GM21447 (cell line): Measurements from ENCODE around the gene RNF38.
"Not testable (repeated sequence)": the region's sequence is repeated elsewhere in the genome, so short reads cannot be mapped to it uniquely, and the experiment has no call there.

ENCODE experiments used
- ATAC-seq: cut with Tn5 transposase; IDR thresholded peaks from one replicate; pipeline ENCODE4 v1.9.1; 2021; ENCODE audit not compliant: unreplicated experiment

RNF38 gene

GRCh38 chr9:36336131-36336907 is 63.8 kb downstream of the RNF38 start:
- ATAC-seq: no peak

DNA sequence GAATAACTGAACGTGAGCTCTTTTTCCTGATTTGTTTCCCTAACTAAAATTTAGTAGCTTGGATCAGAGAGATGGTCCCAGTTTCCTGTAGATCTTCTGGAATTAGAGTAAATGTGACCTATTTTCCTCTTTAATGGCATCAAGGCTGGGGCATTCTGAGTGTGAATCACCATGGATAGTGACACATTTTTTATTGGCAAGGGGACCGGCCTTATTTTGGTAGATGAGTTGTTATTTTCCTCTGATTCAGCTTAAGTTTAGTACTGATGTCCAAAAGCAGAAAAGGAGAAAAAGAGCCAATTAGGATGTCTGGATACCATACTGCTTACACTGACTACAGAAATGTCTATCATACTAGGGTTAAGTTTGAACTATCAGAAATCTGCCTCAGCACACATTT is 68.1 kb downstream of the RNF38 start:
- ATAC-seq: no peak

DNA sequence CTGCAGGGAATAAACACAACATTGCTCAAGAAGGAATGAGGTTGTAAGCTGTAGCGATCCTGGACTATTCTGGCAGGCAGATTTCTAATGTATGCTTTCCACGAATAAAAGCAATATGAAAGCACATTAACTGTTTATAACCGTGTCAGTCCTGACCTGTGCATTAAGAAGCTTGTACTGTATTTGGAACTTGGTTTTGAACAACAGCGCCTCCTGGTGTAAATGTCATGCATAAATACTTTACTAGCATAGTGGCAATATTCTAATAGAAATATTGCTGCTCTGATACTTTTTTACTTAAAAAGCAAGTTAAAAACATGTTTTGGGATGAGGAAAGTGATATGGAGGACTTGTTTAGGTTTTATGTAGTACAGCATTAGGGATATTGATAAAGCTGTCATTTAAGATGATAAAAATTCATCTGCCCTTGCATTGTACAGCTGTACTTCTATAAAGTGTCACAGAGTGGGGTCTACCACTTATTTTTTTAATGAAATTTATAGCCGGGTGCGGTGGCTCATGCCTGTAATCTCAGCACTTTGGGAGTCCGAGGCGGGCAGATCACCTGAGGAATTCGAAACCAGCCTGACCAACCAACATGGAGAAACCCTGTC is 71.2 kb downstream of the RNF38 start:
- no peak for ATAC-seq

DNA sequence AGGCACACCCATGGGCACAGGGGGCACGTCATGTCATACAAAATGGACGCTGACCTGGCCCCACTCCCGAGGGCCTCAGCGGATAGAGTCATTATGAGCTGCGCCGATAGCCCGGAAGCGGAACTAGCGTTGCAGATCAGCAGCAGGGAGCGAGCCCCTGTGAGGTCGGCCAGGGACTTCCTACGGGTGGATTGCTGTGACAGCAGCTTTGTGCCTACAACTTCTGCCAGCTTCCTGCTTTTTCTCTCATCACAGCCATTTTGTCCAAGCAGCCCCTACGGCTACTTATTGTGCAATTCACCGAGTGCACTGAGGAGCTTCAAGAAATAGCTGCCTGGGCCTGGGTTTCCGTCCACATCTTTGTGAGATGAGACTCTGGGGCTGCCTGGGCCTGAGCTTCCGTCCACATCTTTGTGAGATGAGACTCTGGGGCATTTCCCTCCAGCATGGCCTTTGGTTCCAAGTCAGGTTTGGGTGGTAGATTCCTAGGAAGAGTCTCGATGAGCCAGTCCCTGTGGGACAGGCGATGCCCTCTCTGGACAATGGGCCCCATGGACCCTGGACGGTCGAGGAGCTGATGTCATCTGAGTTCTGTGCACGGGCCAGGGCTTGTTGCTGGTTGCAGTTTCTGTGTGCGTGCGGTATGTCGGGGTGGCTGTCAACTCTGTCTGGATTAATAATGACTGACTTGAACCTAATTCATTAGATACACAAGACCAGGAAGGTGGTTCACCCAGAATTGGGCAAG is 74.8 kb downstream of the RNF38 start:
- no peak for ATAC-seq

GRCh38 chr9:36323926-36324325 is 76.1 kb downstream of the RNF38 start:
- ATAC-seq: no peak

GRCh38 chr9:36322462-36322861 is 77.6 kb downstream of the RNF38 start:
- no peak for ATAC-seq

DNA sequence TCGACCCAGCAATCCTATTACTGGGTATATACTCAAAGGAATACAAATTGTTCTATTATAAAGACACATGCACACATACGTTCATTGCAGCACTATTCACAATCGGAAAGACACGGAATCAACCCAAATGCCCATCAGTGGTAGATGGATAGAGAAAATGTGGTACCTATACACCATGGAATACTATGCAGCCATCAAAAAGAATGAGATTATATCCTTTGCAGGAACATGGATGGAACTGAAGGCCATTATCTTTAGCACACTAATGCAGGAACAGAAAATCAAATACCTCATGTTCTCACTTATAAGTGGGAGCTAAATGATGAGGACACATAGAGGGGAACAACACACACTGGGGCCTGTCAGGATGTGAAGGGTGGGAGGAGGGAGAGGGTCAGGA is 78.2 kb downstream of the RNF38 start:
- not testable (repeated sequence) for ATAC-seq

DNA sequence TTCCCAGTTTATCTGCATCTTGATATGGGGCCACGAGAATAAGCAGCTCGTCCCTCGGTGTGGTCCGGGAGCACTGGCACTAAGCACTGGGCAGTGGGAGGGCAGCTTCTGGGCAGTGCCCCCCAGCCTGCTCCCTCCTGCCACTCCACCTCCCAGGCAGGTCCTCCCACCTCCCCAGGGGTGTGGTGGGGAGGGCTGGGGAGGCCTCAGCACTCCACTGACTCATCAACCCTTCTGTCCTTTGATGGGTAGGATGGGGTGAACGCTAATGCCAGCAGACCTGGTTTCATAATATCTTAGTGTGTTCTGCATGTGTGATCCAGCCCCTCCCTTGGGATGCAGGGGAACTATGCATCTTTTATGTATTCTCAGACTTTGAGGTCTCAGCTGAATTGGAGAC is 79.6 kb downstream of the RNF38 start:
- no peak for ATAC-seq

DNA sequence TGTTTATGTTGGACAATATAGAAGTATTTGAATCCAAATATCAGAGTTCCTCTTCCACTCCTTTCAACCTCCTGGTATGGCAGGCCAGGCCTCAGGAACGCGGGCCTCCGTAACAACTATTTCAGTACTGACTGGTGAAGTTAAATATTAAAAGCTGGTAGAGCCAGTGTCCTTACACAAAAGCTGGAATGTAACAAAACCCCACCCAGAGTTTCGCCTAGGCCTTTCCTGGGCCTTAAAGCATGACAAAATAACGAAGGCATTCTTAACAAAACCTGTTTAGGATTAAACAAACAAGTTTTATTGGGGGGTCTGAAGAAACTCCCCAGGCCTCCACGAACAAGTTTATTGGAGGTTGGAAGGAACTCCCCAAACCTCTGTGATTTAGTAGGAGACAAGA is 80.3 kb downstream of the RNF38 start:
- no peak for ATAC-seq

DNA sequence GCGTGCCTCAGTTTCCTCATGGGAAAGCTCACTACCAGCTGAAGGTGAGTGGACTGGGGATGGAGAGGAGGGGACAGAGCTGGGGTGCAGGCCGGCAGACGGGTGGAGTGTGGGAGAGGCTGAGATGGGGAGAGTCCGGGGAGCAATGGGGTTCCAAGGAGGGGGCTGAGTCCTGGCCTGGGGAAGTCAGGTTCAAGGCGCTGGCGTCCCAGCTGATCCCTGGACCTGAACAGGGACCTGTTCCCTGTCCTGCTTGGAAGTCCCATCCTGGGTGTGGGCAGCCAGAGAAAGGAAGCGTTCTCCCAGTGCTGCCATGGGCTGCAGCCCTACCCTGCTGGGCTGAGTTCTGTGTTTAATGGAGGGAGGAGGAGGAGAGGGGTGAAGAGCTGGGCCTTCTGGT is 80.9 kb downstream of the RNF38 start:
- ATAC-seq: no peak

GRCh38 chr9:36318212-36318802 is 81.8 kb downstream of the RNF38 start:
- ATAC-seq: no peak

DNA sequence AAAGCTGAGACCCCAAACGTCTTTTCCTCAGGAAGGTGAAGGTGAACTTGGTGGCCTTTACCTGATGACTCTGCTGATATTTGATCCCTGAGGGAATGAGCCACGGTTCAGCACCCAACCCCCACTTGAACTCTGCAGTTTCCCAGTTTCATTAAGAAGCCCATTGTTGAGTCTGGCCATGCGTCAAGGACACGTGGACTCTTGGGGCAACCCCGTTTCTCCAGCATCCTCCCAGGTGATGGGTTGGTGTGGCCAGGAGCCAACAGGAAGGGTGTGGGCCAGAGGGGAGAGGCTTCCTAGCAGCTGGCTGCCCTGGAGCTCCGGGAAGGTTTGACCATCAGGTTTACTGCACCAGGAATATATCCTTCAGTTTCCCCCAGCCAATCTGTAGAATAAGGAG is 82.3 kb downstream of the RNF38 start:
- no peak for ATAC-seq

- no peak for ATAC-seq
Observed at GRCh38 chr9:36316611-36317317, 83.3 kb downstream of the RNF38 start.

- no peak for ATAC-seq
Observed at GRCh38 chr9:36316049-36316448, 84.0 kb downstream of the RNF38 start.

DNA sequence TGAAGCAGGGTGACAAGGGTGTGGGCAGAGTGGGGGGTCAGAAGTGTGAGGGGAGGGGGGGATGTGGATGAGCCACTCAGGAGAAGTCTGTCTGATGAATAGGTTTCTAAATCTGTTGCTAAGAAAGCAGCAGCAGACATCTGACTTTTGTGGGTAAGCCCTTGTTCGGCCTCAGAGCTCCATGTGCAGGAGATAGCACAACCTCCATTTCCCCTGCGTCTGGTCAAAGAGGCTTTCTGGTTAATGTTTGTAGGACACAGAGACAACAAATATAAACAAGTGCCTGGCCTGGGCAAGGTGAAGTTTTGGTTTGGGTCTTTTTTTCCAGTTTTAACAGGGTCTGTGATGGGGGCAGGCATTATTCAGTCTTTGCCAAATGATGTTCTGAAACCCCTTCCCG is 84.8 kb downstream of the RNF38 start:
- ATAC-seq: no peak

- no peak for ATAC-seq
Observed at GRCh38 chr9:36314740-36315139, 85.3 kb downstream of the RNF38 start.

- ATAC-seq: no peak
Observed at GRCh38 chr9:36306471-36307306, 93.4 kb downstream of the RNF38 start.

DNA sequence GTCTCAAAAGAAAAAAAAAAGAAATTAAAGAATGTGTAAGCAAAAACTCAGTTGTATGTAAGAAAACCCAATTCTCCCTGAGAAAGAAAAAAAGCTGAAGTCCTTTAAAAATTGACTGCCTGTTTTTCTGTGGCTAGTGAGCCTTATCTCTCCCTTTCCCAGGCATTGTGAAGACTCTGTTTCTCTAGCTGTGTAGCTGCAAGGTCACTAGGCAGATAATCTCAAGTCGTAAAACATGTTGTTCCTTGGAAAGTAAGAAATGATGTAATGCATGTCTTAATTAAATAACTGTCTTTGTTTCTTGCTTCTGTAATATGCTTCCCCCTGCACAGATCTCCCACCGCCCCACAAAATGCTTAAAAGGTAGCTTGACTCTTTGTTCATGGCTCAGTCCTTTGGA is 95.7 kb downstream of the RNF38 start:
- not testable (repeated sequence) for ATAC-seq

- no peak for ATAC-seq
Observed at GRCh38 chr9:36301227-36301626, 98.8 kb downstream of the RNF38 start.

- no peak for ATAC-seq
Observed at GRCh38 chr9:36298566-36298965, 101.5 kb downstream of the RNF38 start.
